IMR-90 (cell line): Measurements from ENCODE around the gene INPP5J. TPM values are rescaled to one million over a fixed set of nuclear protein-coding genes. Genes with fewer than 3 reads are reported as not detected.

Source experiments
- ATAC-seq: fragments of 200-7000 bp; cut with Tn5 transposase; 2 replicates; pipeline ENCODE4 v1.9.1; 2020; ENCODE audit warnings: low read depth, mild to moderate bottlenecking, moderate library complexity
- BruUV-seq: library from RNA; stranded (reverse); fragments of 400-500 nt; replicated peaks from 2 replicates; lab custom pipeline; 2021; lab: Mats Ljungman, UMichigan
- CTCF ChIA-PET: fragments of 300-600 bp; formaldehyde crosslinking; extraction: SDS; loops from one replicate; lab custom pipeline; 2021; ENCODE audit warnings: antibody characterized with exemption; lab: Yijun Ruan, JAX
- POLR2A ChIA-PET: fragments of 300-600 bp; sonication (Branson Sonifier 250); formaldehyde crosslinking; loops from one replicate; lab custom pipeline; 2022; ENCODE audit warnings: antibody characterized with exemption; ENCODE audit not compliant: unreplicated experiment; lab: Charles Lee
- DNase-seq: peaks from one replicate; pipeline ENCODE4 v3.0.0; 2013
- H2AFZ ChIP-seq: replicated peaks from 2 replicates; pipeline ENCODE3; 2013; ENCODE audit warnings: low read length, mild to moderate bottlenecking; ENCODE audit not compliant: poor library complexity
- H2AK5ac ChIP-seq: 2 replicates; pipeline ENCODE4 v1.6.1; 2013; ENCODE audit warnings: low read depth, low read length, inconsistent platforms
- H2AK9ac ChIP-seq: replicated peaks from 2 replicates; pipeline ENCODE3; 2013; ENCODE audit warnings: mild to moderate bottlenecking, low read depth, low read length, moderate library complexity; ENCODE audit not compliant: poor library complexity
- H2BK120ac ChIP-seq: 2 replicates; pipeline ENCODE4 v1.6.1; 2013; ENCODE audit warnings: low read depth, low read length, inconsistent platforms
- H2BK15ac ChIP-seq: 3 replicates; pipeline ENCODE4 v1.6.1; 2013; ENCODE audit warnings: low read depth, low read length, inconsistent platforms
- H2BK20ac ChIP-seq: 2 replicates; pipeline ENCODE4 v1.6.1; 2013; ENCODE audit warnings: low read depth, mild to moderate bottlenecking, inconsistent platforms, low read length, moderate library complexity
- H2BK5ac ChIP-seq: 2 replicates; pipeline ENCODE4 v1.6.1; 2013; ENCODE audit warnings: mild to moderate bottlenecking, low read depth, low read length, inconsistent platforms; ENCODE audit not compliant: poor library complexity, severe bottlenecking
- H3K14ac ChIP-seq: replicated peaks from 2 replicates; pipeline ENCODE4 v1.6.1; 2013; ENCODE audit warnings: low read depth, low read length, inconsistent platforms
- H3K18ac ChIP-seq: 2 replicates; pipeline ENCODE4 v1.6.1; 2013; ENCODE audit warnings: low read depth, low read length, control low read depth
- H3K23ac ChIP-seq: 2 replicates; pipeline ENCODE4 v1.6.1; 2013; ENCODE audit warnings: low read depth, low read length, inconsistent platforms
- H3K27ac ChIP-seq: 2 replicates; pipeline ENCODE4 v1.5.1; 2013; ENCODE audit warnings: mild to moderate bottlenecking, control low read depth, low read length; ENCODE audit not compliant: insufficient read depth
- H3K27me3 ChIP-seq: 2 replicates; pipeline ENCODE4 v1.6.1; 2013; ENCODE audit warnings: low read length; ENCODE audit not compliant: control insufficient read depth, insufficient read depth
- H3K36me3 ChIP-seq: 2 replicates; pipeline ENCODE4 v1.6.1; 2013; ENCODE audit warnings: low read length, mixed read lengths; ENCODE audit not compliant: control insufficient read depth, insufficient read depth
- H3K4ac ChIP-seq: 2 replicates; pipeline ENCODE4 v1.6.1; 2013; ENCODE audit warnings: low read depth, low read length, inconsistent platforms
- H3K4me1 ChIP-seq: 2 replicates; pipeline ENCODE4 v1.6.1; 2013; ENCODE audit warnings: low read length, mixed read lengths; ENCODE audit not compliant: control insufficient read depth, insufficient read depth
- H3K4me2 ChIP-seq: 2 replicates; pipeline ENCODE4 v1.6.1; 2013; ENCODE audit warnings: low read depth, mild to moderate bottlenecking, control low read depth, low read length, moderate library complexity
- H3K4me3 ChIP-seq: 2 replicates; pipeline ENCODE4 v1.5.1; 2013; ENCODE audit warnings: low read depth, mild to moderate bottlenecking, control low read depth, low read length, moderate library complexity; ENCODE audit not compliant: insufficient read depth
- H3K56ac ChIP-seq: 2 replicates; pipeline ENCODE4 v1.6.1; 2013; ENCODE audit warnings: low read length, inconsistent platforms; ENCODE audit not compliant: insufficient read depth; ENCODE audit errors: extremely low read depth
- H3K79me1 ChIP-seq, 2 experiments: 2 replicates each; pipeline ENCODE4 v1.6.1; 2013; ENCODE audit warnings: low read length in 2 of 2, inconsistent platforms in 1 of 2, low read depth in 1 of 2
- H3K9ac ChIP-seq: 2 replicates; pipeline ENCODE4 v1.6.1; 2013; ENCODE audit warnings: low read depth, low read length, control low read depth
- H3K9me1 ChIP-seq: 2 replicates; pipeline ENCODE4 v1.6.1; 2013; ENCODE audit warnings: low read length, inconsistent platforms; ENCODE audit not compliant: insufficient read depth
- H3K9me3 ChIP-seq: 2 replicates; pipeline ENCODE4 v1.6.1; 2013; ENCODE audit warnings: low read length; ENCODE audit not compliant: control insufficient read depth, insufficient read depth
- H4K20me1 ChIP-seq: 2 replicates; pipeline ENCODE4 v1.6.1; 2013; ENCODE audit warnings: low read length, inconsistent platforms; ENCODE audit not compliant: insufficient read depth
- H4K5ac ChIP-seq: 2 replicates; pipeline ENCODE4 v1.6.1; 2013; ENCODE audit warnings: mild to moderate bottlenecking, low read depth, low read length, control low read depth
- H4K8ac ChIP-seq, 2 experiments: 2 replicates each; pipeline ENCODE4 v1.6.1; 2013; ENCODE audit warnings: low read depth in 2 of 2, low read length in 2 of 2, control low read depth in 1 of 2, inconsistent platforms in 1 of 2
- H4K91ac ChIP-seq: 2 replicates; pipeline ENCODE4 v1.6.1; 2013; ENCODE audit warnings: low read depth, low read length, inconsistent platforms; ENCODE audit not compliant: insufficient read depth
- FOS ChIP-seq: fragments of 150-350 bp; IDR thresholded peaks from 2 replicates; pipeline ENCODE4 v1.6.1; 2016; ENCODE audit warnings: low read depth, low read length
- SMC3 ChIP-seq: fragments of 150-350 bp; IDR thresholded peaks from 2 replicates; pipeline ENCODE4 v1.6.1; 2016; ENCODE audit warnings: low read depth, mild to moderate bottlenecking, antibody characterized with exemption, low read length, moderate library complexity
- WGBS, 2 experiments: methylation state at CpG; one replicate each; pipeline versions ENCODE4 v1.1.5 to v1.1.7; 2013; ENCODE audit warnings: missing lambda C conversion rate in 2 of 2; ENCODE audit not compliant: insufficient read length in 1 of 2; ENCODE audit errors: extremely low coverage in 2 of 2; 5-methylcytosine and 5-hydroxymethylcytosine counted together
- dilution Hi-C: fragments of 300-500 bp; cut with HindIII; formaldehyde crosslinking; loops from one replicate; pipeline ENCODE4 v1.14.3; 2018; ENCODE audit warnings: low sequenced_read_pairs; ENCODE audit not compliant: unreplicated experiment
- in situ Hi-C: fragments of 300-500 bp; cut with MboI; formaldehyde crosslinking; loops from 3 replicates; pipeline ENCODE4 v1.14.3; 2019; ENCODE audit warnings: low sequenced_read_pairs, inconsistent platforms, mixed read lengths
- intact Hi-C: fragments of 100-400 bp; cut with micrococcal nuclease; formaldehyde crosslinking; loops from 2 replicates; pipeline ENCODE4 v1.10.0; 2022
- polyA plus RNA-seq, 3 experiments: library from polyadenylated mRNA; depleted of rRNA; stranded (reverse); fragments of >200 nt; gene quantifications; 2 replicates each; pipeline ENCODE4 v1.2.3, GENCODE V29; 2012; ENCODE audit warnings: low replicate concordance in 1 of 3
- total RNA-seq: library from RNA; depleted of rRNA; stranded (reverse); fragments of >200 nt; gene quantifications from 2 replicates; pipeline ENCODE4 v1.2.3, GENCODE V29; 2012
- TF ChIP-seq, protein P1 (sequence below): fragments of 150-350 bp; IDR thresholded peaks from 2 replicates; pipeline ENCODE4 v1.6.1; 2016; ENCODE audit warnings: low read depth, mild to moderate bottlenecking, low read length, moderate library complexity, borderline replicate concordance

INPP5J gene
- total and polyA plus RNA-seq, 2 of the 4 experiments (the other 2 are of a cell fraction), result 0.36 to 2.2 TPM

DNA sequence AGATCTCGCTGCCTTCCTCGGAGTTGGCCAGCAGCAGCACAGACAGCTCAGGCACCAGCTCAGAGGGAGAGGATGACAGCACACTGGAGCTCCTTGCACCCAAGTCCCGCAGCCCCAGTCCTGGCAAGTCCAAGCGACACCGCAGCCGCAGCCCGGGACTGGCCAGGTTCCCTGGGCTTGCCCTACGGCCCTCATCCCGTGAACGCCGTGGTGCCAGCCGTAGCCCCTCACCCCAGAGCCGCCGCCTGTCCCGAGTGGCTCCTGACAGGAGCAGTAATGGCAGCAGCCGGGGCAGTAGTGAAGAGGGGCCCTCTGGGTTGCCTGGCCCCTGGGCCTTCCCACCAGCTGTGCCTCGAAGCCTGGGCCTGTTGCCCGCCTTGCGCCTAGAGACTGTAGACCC is 11.1 kb downstream of the INPP5J start:
- no peak overlapping the region for H2AFZ ChIP-seq
- in situ Hi-C loops, result no loop called here
- H3K79me1 ChIP-seq, result no peaks in the 10 kb centered on the region
- H3K18ac ChIP-seq, result no peak overlapping the region
- 89% methylated on average over 12 of the region's 19 CpGs; no CpG with 5 or more reads in 1 of the 2 experiments for WGBS, 2 experiments
- POLR2A ChIA-PET, result no interaction called here
- peaks cover 9% of the 10 kb centered on the region for H3K27me3 ChIP-seq
- TF ChIP-seq FOS, result no peak
- TF ChIP-seq, protein P1, sequence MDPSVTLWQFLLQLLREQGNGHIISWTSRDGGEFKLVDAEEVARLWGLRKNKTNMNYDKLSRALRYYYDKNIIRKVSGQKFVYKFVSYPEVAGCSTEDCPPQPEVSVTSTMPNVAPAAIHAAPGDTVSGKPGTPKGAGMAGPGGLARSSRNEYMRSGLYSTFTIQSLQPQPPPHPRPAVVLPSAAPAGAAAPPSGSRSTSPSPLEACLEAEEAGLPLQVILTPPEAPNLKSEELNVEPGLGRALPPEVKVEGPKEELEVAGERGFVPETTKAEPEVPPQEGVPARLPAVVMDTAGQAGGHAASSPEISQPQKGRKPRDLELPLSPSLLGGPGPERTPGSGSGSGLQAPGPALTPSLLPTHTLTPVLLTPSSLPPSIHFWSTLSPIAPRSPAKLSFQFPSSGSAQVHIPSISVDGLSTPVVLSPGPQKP, result no peak
- no peak for TF ChIP-seq SMC3
- H2AK9ac ChIP-seq, result no peak overlapping the region
- no peaks in the 10 kb centered on the region for H4K20me1 ChIP-seq
- no peak overlapping the region for H3K9ac ChIP-seq
- dilution Hi-C loops, result no loop called here
- no peak overlapping the region for H2BK15ac ChIP-seq
- BruUV-seq, result no TSS peak
- no peaks in the 10 kb centered on the region for H3K9me1 ChIP-seq
- CTCF ChIA-PET, result no interaction called here
- H3K23ac ChIP-seq, result no peak overlapping the region
- no peak overlapping the region for H2BK5ac ChIP-seq
- no peak overlapping the region for H4K8ac ChIP-seq
- no peak overlapping the region for H4K91ac ChIP-seq
- no peaks in the 10 kb centered on the region for H3K9me3 ChIP-seq
- no peaks in the 10 kb centered on the region for H3K36me3 ChIP-seq
- H3K4me3 ChIP-seq, result no peak overlapping the region
- H2BK20ac ChIP-seq, result no peak overlapping the region
- H3K56ac ChIP-seq, result no peak overlapping the region
- H4K5ac ChIP-seq, result no peak overlapping the region
- no peak for DNase-seq
- intact Hi-C loops, result no loop called here
- H3K27ac ChIP-seq, result no peak overlapping the region
- no peaks in the 10 kb centered on the region for H3K4me1 ChIP-seq
- H3K4ac ChIP-seq, result no peak overlapping the region
- no peak overlapping the region for H2AK5ac ChIP-seq
- no peak overlapping the region for H3K14ac ChIP-seq
- no peak for ATAC-seq
- H3K4me2 ChIP-seq, result no peak overlapping the region
- no peak overlapping the region for H2BK120ac ChIP-seq
